ENCODE measurements around the gene TNFRSF19.
"Not testable (repeated sequence)": the region's sequence is repeated elsewhere in the genome, so short reads cannot be mapped to it uniquely, and the experiment has no call there.

Gene TNFRSF19

DNA sequence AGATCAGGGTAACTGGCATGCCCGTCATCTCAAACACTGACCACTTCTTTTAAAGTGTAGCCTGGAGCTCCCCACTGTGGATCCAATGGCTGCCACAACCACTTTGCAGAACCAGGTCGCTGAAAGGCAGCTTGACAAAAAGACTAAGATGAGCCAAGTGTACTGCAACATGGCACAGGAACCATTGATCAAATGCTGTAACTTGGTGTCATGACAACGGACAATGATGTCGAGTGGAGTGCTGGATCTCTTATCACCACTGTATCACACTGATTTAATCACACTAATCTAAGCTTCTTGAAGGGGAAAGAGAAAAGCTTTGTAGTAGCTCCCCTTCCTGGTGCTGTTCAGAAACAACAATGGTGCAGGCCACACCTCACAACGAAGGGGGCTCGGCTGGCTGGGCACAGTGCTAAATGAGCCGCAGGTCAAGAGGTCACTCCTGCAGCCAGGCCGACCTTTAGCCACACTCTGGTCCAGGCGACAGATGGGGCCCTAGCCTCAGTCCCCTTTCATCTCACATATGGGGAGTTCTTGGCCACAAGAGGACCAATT, 2.2 kb upstream of the TNFRSF19 start:
- no peak for DNase-seq (ENCODE audit: low spot score)

DNA sequence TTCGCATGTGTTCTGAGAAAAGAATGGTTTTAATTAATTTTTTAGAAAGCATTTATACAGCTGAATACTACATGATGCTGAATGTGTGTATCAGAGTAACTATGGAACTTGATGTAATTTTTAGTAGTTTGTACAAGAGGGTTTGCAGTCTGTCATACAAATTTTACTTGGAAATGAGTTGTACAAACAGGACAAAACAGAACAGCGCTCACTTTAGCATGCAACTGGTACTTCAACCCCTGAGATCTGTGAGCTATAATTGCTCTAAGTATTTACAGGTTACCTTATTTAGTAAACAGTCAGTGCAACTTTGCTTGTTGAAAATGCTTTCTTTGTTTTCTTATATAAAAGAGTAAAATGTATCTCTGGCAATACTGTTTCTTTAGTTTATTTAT, 706 bp downstream of the TNFRSF19 start:
- DNase-seq (ENCODE audit: low spot score): no peak

- no peak for DNase-seq (ENCODE audit: low spot score)
Observed at GRCh38 chr13:23571431-23571830, 1.2 kb downstream of the TNFRSF19 start.

DNA sequence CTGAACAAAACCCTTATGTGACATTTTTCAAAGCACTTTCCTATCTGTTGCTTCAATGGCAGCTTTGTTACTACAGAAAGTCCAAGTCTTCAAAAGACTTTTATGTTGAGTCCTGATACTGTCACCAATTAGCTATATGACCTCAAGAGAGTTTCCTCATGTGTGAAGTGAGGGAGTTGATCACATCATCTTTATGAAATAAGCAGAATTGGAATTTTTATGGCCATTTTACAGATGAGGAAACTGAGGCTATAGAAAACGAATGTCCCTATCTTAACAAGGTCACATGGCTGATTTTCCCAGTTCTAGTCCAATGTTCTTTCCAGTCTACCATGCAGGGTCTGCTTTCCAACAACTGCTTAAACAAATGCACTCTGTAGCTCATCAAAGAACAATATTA, 2.6 kb downstream of the TNFRSF19 start:
- no peak for DNase-seq (ENCODE audit: low spot score)

GRCh38 chr13:23574421-23575145, 4.4 kb downstream of the TNFRSF19 start:
- no peak for DNase-seq (ENCODE audit: low spot score)

DNA sequence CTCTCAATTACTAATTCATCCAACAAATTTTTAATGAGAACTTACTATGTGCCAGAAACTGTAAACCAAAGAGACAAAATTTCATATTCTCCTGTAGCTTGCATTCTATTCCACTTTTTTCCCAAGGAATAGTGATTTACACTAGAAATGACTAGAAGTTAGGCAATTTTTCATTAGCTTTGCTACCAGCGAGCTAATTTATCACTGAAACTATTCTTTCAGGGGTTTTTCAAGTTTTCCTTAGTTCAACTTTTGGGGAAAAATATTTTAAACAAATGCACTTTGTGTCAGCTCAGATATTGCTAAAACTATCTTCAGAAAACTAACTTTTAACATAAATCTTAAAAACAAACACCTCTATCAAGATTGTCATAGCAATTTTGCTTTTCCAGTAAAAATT, 5.4 kb downstream of the TNFRSF19 start:
- DNase-seq (ENCODE audit: low spot score): no peak

DNA sequence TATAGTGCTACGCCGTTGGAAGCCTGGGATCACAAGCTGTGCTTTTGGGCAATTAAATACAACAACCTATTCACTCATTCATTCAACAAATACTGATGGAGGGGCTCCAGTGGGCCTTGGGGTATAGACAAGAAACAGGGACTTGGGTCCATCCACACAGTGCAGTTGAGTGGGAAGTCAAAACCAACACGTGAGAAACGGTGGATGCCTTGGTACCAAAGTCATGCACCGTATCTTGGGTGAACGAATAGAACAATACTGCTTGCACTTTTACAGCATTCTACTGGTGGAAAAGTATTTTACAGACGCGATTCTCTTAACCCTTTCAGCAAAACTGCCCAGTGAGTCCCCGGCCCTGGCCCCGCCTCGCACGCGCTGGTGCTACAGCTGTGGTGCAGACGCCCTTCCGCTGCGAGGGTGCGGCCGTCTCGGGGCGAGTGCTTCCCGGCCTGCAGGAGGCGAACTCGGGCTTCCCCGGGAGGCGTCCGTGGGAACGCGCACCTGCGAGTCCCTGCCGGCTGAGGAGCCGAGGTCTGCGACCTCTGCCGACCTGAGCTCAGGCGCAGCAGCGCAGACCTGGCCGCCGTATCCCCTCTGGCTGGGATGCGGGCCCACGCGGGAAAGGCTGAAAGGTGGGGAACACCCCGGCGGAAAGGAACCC, 8.3 kb downstream of the TNFRSF19 start:
- DNase-seq (ENCODE audit: low spot score): peak; percentile 73

DNA sequence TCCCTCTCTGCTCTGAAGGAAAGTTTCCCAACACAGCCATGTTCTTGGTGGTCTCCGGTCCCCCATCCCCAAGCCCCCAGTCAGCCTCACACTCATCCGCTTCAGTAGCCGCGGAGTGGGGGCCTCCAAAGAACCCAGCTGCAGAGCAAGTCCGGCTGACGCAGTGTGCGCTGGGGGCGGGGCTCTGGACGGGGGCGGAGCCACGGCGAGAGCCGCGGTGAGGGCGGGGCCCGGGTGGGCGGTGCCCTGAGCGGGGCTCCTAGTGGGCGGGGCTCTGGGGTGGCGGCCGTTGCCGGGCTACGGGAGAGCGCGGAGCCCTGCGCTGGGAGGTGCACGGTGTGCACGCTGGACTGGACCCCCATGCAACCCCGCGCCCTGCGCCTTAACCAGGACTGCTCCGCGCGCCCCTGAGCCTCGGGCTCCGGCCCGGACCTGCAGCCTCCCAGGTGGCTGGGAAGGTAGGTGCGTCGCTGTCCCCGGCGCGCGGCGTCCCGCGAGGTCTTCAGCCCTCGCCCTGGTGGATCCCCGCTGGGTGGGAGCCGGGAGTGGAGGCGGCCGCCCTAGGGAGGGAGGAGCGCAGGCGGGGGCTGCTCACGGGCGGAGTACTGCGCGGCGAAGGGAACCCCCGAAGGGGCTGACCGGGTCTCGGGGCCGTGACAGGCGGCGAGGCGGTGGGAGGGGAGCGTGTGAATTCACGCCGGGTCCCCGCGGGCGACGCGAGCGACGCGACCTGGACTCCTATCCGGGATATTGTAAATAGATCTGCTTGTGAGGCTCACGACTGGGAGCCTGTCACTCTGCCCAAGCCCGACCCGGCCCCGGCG, 9.1 kb downstream of the TNFRSF19 start:
- peak; percentile 94 for DNase-seq (ENCODE audit: low spot score)

DNA sequence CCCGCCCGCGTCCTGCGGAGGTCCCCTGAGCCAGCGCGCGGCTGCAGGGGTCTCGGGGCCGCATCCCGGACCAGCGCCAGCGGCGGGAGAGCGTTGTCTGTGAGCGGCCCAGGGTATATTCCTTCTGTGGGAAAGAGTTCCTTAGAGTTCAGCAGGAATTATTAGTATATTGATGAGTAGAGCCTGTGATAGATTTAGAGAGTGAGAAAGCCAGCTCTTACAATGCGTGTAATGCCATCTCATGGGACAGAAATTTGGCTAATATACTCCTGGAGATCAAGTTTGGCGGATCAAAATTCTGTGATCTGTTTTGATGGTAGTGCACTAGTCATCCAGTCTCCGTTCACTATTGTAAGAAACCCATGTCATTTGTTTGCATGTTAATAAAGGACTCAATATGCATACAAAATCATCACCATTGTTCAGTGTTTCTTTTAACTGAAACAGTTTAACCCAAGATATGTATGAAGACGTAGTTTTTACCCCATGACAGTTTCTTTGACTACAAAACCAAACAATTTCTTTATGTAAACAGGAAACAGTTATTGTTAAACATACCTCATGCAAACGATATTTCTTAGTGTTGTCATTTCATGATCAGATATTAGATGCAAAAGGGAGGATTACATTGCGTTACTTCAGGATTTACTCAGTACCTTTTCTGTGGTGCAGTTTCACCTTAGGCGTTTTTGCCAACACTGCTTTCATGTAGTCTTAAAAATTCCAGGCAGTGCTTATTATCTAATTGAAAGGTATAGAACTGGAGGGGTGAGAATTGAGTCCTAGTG, 9.9 kb downstream of the TNFRSF19 start:
- no peak for DNase-seq (ENCODE audit: low spot score)

DNA sequence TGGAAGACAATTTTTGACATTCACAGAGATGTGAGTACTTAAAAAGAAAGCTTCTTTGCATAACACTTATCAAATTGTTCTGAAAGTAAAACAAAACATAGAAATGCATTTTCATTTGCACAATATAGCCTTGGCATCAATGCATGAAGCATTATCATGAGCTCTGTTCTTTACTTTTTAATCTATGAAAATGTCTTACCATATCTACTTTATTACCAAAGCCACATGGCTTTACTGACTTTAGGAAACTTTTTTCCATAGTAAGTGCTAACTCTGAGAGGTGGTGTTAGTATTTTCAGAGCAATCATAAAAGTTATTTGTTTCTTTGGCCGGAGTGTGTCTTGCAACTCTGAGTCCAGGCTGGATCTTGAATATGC, 10.5 kb downstream of the TNFRSF19 start:
- DNase-seq (ENCODE audit: low spot score): no peak

DNA sequence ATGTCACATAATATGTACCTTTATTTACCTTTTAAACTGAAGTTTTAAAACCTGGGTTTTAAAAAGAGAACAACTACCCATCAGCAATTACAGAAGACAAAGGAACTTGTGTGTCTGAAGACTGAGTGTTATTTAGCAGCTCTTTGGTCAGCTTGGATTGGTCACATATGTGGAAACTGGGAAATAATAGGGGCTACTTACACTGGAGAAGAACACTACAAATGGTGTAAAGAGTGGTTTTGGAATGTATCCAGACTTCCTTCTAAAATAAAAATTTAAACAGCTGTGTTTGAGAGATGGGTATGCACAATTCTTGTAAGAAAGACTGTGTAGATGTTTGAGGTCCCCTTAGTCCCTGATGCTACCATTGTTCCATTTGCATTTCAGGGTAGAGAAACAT, 13.3 kb downstream of the TNFRSF19 start:
- no peak for DNase-seq (ENCODE audit: low spot score)

DNA sequence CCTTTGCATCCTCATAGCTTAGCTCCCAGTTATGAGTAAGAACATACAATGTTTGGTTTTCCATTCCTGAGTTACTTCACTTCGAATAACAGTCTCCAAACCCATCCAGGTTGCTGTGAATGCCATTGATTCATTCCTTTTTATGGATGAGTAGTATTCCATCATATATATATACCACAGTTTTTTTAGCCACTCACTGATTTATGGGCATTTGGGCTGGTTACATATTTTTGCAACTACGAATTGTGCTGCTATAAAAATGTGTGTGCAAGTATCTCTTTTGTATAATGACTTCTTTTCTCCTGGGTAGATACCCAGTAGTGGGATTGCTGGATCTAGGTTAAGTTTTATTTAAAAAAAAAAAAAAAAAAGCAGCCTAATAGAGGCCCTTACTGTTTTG, 14.1 kb downstream of the TNFRSF19 start:
- no peak for DNase-seq (ENCODE audit: low spot score)

GRCh38 chr13:23586336-23586735, 16.1 kb downstream of the TNFRSF19 start:
- no peak for DNase-seq (ENCODE audit: low spot score)

- DNase-seq (ENCODE audit: low spot score): no peak
Observed at GRCh38 chr13:23588666-23589065, 18.5 kb downstream of the TNFRSF19 start.

DNA sequence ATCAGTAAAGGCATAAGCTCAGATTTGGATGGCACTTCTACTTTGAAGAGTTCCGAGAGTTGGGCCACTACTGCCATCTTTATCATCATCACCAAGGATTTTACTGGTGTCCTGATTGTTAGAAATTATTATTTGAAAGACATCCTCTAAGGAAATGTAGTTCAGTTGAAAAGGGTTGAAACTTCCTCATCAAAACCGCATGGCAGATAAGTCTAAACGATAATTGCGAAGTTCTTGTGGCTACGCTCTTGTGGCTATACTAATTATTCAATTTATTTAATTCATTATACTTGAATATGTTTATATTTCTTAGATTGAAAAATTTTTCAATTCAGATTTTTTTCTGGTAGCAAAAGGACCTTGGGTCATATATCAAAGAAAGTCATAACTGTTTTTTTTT, 22.4 kb downstream of the TNFRSF19 start:
- no peak for DNase-seq (ENCODE audit: low spot score)

DNA sequence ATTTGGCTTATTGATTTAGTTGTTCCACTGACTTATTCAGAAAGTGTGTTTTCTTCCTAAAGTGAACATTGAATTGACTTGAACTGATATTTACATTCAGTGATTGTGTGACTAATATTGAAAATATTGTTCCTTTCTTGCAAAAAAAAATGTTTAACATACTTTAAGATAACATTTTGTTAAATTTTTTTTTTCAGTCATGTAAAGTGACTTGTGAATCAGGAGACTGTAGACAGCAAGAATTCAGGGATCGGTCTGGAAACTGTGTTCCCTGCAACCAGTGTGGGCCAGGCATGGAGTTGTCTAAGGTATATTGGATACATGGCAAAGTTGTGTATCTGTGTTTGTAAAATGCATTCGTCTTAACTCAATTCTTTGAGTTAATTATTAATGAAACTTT, 22.9 kb downstream of the TNFRSF19 start:
- DNase-seq (ENCODE audit: low spot score): no peak

GRCh38 chr13:23594290-23594689, 24.1 kb downstream of the TNFRSF19 start:
- not testable (repeated sequence) for DNase-seq (ENCODE audit: low spot score)

- DNase-seq (ENCODE audit: low spot score): no peak
Observed at GRCh38 chr13:23598369-23598768, 28.2 kb downstream of the TNFRSF19 start.

DNA sequence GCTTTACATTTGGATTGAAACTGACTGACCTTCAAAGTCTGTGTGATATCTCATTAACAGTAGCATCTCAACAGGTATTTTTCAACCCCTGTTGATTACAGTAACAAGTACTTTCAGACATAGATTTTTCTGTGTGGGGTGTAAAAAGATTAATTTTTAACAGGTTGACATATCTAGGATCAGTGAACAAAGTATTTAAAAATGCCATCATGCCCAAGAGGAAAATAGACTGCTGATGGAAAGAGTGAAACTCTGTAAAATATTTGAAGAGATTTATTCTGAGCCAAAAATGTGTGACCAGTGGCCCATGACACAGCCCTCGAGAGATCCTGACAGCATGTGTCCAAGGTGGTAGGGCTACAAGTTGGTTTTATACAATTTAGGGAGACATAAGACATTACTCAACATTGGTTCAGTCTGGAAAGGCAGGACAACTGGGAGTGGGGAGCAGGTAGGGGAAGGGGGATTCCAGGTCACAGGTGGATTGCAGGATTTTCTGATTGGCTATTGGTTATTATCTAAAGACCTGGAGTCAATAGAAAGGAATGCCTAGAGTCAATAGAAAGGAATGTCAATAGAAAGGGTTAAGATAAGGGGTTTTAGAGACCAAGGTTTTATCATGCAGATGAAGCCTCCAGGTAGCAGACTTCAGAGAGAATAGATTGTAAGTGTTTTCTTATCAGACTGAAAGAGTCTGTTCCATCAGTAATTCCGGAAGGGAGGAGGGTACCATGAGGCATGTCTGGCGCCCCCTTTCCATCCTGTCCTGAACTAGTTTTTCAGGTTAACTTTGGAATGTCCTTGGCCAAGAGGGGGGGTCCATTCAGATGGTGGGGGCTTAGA, 29.1 kb downstream of the TNFRSF19 start:
- no peak for DNase-seq (ENCODE audit: low spot score)

GRCh38 chr13:23600100-23600499, 29.9 kb downstream of the TNFRSF19 start:
- no peak for DNase-seq (ENCODE audit: low spot score)

DNA sequence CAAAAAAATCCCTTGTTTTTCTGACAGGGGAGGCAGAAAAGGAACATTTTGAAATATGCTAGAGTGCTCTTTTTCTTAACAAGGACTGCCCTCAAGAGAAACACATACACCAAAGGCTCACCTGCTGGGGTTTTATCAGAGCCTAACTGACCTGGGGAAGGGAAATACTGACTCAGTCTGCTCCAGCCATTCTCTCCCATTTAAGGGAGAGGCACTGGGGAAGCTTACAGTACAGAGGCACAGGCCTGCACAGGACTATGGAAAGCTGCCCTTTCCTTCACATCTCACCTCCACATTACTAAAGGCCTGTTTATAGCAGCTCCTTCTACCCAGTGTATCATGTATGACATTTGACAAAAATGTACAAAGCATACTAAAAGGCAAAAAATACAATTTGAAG, 30.3 kb downstream of the TNFRSF19 start:
- no peak for DNase-seq (ENCODE audit: low spot score)

Measured in hematopoietic multipotent progenitor cell treated with erythropoietin and hydrocortisone succinate and interleukin-3 and kit ligand, for 15 days (in vitro differentiated cells).